ENCODE measurements around the gene ICAM1.

- peak in 5 of 7 experiments; percentile 21 to 38 (median 28) for TF ChIP-seq CTCF (IDR thresholded peaks at IDR 0.05)
- TF ChIP-seq POLR2A (IDR thresholded peaks at IDR 0.05) = no peak
Measured at GRCh38 chr19:10228920-10229319, 42.0 kb upstream of the ICAM1 start.

Measured in body of pancreas (tissue), 4 donors.